GM19023 (cell line): ENCODE data around the gene CYP26B1.
A peak's percentile ranks its signal among the peaks of the same experiment; 100 is the strongest.

Experiments
- ATAC-seq: cut with Tn5 transposase; IDR thresholded peaks from one replicate; pipeline ENCODE4 v1.9.1; 2021; ENCODE audit warnings: mild to moderate bottlenecking, moderate library complexity; ENCODE audit not compliant: unreplicated experiment

The CYP26B1 gene

DNA sequence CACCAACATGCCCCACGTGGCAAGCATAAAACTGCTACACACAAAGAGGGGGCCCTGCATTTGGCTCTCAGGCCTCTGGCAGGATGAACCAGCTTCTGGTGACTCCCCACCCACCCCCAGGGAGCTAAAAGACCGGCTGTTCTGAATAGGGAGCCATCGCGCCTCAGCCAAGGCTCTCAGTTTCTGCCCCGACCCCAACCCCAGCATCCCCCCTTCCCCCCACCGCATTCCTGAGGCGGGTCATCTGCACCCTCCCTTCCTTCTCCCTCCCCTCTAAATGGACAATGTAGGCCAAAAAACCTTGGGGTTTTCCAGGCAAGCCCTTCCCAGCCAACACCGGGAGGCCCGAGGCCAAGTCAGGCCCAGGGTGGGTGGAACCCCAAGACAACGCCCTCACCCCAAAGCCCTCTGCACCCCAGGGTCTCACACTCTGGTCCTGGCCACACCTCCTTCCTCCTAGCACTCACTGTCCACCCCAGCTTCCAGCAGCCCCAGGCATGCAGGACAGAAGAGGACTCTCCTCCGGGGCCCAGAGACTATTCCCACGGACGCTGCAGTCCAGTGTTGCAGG, 5.7 kb downstream of the CYP26B1 start:
- ATAC-seq: no peak

DNA sequence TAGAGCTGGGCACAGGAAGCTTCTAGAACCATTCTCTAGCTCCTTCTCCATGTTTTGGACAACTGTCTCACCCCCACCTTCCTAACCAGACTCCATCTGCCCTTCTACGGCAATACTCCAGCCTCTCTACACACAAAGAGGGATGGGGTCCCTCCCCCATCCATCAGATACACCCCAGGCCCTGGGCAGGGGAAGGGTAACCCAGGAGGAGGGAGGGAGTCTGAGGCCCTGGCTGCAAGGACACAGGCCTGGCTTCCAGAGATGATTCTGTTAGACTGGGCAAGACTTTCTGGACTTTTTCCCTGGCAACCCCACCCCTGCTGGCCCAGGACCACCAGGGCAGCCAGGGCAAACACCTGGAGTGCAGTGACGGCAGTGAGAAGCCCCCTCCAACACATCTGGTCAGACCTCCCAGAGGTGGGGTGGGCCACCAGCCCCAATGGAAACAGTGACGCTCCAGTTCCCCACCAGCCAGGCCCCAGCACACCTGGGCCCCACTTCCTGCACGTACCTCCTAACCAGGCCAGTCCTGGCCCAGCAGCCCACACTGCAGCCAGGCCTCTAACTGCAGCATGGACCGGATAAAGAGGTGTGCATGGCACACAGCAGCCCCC, 6.5 kb downstream of the CYP26B1 start:
- ATAC-seq: no peak

DNA sequence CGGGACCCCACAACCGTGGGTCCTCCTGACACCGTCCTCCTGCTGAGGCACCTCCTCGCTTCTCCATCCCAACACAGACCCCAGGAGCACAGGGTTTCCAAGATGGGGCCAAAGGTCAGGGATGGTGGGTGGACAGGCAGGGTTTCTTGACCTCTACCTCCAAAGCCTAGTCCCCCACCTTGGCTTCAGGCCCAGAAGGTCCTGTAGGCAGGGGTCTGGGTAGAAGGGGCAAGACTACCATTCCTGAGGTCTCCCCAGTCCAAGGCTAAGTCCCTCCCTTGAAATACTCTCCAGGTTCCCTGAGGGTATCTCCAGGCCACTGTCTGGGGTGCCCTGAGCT, 7.1 kb downstream of the CYP26B1 start:
- ATAC-seq: no peak

DNA sequence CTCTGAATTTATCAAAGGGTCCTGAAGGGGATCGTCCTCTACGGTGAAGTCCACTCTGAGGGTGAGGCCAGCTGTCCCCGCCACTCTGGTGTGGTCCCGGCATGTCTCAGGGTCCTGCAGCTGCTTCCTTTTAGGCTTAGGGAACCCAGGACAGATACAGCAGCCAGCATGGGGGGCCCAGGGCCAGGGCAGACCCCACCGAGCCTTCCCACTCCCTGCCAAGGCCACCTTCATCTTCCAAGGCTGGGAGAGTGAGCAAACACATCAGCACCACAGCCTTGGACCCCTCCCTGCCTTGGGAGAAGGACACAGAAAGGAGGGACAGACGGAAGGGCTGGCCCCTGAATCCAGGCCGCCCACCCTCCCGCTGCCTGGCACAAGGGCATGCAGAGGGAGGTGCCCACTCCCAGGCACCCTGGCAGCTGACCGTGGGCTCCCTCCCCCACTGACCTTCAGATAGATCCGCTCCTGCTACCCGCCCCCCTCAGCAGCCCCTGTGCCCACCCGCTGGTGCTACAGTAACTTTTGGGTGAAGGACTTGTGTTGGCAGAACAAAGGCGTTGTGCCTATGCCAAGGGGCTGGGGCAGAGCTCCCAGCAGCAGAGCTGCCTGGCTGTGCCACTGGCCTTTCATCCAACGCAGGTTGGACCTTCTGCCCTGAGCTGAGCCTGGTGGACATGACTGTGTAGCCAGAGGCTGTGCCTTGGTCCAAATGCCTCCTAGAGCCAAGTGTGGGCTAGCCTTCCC, 7.6 kb downstream of the CYP26B1 start:
- no peak for ATAC-seq

DNA sequence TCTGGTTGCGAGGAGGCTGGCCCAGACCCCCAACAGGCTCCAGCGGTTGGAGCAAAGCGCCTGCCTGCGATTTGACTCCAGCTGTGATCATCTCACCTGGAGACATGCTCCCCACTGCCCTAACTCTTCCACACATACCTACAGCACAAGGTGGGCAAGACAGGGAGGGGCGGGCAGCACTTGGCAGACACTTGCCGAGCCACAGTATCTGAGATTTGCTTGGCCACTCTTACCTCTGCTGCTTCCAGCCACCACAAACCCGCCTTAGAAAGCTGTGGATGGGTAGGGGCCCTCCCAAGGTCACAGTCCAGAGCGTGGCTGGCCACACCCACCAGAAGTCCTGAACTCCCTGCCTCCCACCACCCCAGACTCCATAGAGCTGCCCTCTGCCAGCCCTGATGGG, 8.2 kb downstream of the CYP26B1 start:
- no peak for ATAC-seq

DNA sequence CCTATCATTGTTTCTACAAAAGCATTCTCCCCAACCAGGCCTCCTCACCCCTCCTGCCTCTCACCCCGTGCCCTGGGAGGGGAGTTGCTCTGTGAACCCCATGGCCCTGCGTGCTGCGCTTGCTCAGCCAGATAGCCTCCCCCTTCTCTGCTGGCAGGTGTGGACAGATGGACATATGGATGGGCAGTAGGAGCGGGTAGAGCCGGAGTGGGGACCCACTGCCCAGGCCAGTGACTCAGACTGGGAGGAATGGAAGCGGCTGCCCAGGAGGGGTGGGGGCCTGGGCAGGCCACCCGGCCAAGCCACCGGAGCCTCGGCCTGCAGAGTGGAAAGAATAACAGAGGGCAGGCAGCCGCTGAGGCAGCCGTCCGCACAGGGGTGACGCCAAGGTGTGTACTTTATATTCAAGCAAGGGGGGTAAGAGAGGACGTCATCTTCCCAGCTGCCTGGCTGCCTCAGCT, 8.7 kb downstream of the CYP26B1 start:
- no peak for ATAC-seq

DNA sequence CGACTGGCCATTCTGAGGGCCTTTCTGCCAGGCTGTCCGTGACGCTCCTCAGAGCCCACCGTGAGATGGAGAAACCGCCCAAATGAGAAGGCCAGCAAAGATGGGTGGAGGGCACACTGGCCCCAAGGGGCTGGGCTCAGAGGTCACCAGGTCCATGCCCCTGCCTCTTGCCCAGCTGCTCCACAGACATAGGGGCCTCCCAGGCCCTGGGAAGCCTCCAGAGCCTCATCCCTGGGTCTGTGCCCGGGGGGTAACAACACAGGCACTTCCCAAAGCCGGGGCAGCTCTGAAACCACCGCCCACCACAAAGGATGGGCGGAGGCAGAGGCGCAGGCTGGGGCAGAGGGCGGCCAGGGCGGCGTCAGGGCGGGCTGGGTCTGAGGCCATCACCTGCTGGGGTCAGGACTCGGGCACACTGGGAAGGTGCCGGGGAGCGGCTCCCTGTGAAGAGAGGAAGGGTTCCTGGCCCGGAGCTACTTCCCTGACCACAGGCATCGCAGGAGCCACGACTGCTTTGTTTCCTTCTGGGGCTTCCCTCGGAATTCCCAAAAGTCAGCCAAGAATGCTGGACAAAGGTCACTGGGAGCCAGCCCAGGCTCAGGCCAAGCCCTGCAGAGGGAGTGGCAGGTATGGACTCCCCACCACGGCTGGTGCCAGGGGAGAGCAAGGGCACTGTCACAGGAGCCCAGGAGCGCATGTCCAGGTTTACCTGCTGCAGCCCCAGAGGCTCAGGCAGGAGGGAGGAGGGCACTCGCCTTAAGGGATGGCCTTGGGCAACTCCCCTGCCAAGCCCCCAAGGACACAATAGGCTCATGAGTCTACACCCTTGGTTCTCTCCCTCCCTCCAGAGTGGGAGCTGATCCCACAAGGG, 9.4 kb downstream of the CYP26B1 start:
- ATAC-seq: no peak

DNA sequence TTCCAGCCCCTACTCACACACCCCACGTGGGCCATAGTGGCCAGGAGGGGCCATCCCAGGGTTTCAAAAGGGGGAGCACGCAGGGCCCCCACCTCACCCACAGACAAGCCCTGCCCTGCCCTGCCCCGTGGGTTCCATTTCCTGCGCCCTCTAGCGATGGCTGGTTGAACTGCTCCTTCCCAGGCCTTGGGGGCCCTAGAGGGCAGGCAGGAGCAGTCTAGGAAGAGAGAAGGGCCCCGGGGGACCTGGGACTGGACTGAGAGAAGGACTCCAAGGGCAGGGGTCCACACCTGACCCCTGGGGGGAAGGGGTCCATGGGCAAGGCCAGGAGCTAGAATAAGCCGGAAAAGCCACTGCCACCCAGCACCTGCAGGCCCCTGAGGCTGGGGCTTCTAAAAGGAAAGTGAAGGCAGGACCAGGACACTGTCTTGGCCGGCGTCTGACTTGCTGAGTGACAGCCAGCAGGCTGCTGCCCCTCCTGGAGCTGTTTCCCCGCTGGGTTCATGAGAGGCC, 10.1 kb downstream of the CYP26B1 start:
- ATAC-seq: peak; percentile 86

DNA sequence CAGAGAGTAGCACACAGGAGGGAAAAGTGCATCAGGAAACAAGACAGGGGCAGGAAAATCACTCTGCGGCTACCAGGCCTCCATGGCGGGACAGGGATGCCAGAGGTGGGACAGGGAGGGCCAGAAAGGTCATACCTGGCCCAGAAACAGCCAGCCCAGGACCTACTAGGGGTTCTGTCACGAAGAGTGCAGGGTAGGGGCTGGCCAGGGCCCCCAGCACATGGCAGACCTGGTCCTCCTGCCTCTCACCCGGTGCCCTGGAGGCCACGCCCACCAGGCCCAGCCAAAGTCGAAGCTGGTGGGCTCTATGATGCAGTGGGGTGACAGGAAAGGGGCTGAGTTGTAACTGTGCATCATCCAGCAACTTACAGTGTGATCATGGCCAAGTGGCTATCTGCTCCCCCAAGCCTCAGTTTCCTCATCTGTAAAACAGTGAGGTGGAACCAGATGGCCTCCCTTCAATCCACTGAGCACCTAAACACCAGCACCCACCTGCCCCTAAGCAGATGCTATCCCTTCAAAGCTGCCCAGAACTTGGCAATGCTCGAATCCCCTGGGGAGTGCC, 10.6 kb downstream of the CYP26B1 start:
- ATAC-seq: peak; percentile 21

DNA sequence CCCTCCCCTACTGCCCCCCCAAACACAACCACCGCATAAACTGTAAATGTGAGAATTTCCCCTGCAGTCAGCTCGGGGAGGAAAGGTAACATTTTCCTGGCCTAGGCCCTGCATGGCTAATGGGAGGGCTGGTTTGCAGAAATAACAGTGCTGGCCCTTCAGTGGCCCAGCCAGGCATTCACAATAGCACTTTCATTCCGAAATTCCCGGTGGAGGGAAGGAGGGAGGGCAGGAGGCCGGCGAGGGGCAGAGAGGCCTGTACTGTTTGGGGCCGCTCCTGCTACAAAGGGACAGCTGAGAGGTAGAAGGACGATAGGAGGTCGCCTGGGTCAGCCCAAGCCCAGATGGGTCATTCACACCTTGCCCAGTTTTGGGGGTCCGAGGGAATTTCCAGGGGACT, 11.3 kb downstream of the CYP26B1 start:
- no peak for ATAC-seq

DNA sequence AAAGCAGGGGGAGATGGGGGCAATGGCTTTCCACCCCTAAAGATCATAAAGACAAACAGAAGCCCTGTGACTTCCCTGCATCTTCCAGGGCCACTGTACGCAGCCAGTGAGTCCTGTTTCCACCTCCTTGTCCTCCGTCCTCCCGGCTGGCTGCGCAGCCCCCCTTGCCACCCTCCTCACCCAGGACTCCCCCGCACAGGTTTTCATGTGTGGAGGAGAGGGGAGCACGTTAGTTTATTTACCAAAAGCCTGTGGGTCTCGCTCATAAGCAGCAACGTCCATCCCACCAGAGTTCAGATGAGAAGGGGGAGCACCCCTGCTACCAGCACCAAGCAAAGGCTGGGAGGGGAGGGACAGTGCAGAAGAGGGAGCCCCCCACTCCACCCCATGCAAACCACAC, 11.7 kb downstream of the CYP26B1 start:
- no peak for ATAC-seq

DNA sequence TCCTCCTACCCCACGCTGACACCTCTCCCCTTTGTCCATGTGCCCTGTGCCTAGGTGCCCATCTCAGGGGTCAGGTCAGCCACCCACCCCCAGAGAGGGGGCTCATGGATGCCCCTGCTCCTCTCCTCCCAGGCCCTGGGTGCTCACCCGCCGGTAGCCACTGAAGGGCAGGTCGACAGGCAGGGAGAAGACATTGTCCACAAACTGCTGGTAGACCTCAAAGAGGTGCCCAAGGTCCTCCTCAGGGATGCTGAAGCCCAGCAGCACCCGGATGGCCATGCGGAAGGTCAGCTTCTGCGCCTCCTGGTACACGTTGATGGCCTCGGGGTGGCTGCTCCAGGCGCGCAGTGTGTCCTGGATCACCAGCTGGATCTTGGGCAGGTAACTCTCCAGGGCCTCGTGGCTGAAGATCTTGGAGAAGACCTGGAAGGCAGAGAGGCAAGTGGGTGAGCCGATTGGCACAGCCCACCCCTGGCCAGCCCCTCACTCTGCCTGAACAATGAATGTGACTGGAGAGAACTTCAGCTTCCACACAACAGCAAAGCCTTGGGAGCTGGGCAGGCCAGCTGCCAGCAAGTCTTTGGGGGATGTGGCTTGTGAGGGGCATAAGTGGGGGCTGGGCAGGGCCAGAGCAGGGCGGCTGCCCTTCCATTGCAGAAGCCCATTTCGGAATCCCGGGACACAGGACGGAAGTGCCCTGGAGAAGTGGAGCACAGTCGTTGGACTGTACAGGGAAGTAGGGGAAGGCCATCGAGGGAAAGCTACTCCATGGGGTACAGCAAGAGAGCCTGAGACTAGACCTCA, 12.5 kb downstream of the CYP26B1 start:
- ATAC-seq: no peak

DNA sequence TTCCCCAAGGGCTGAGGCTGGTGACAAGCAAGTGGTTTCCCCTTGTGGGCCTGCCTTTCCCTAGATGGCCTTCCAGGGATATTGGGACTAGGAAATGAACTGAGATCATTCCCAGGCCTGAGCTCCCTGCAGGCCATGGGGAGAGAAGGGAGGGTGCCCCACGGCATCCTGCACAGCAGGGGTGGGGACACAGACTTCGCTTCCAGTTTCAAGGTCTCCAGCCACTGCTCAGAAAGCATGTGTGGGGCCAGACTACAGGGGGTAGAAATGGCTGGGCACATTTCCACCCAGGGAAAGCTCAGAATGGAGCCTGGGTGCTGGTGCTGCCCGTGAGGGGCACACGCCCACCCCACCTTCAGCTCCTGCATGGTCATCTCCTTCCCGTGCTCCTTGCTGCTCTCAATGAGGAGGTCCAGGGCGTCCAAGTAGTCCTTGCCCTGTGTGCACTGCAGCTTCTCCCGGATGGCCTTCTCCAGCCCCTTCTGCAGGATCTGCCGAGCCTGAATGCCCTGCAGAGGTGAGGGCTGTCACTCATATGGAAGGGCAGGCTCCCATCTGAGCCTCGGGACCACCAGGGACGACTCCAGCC, 13.2 kb downstream of the CYP26B1 start:
- ATAC-seq: no peak

DNA sequence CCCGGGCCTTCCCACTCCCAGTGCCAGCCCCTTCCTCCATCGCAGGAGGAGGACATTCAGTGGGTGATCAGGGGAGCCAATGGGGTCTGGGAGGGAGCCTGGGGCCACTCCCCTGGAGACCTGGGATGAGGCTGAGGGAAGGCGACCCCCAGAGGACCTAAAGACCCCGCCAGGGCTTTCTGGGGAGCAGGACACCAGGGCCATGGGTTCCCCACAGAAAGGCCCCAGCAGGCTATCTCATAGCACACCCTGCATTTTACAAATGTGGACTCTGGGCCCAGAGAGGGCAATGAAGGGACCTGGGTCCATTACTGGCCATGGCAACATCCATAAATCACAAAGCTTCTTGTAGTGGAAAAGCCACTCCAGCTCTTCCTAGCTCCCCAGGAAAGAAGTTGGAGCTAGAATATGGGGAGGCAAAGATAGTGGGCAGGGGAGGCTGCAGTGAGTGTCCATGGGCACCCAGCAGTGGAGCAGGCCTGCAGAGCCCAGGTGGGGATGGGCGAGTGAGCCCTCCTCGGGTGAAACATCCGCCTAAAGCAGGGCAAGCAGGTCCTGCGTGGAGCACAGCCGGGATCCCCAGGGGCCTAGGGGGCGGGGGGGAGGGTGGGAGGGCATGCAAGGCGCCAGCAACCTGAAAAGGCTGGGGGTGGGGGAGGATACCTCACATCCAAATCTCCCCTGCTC, 13.8 kb downstream of the CYP26B1 start:
- ATAC-seq: no peak

DNA sequence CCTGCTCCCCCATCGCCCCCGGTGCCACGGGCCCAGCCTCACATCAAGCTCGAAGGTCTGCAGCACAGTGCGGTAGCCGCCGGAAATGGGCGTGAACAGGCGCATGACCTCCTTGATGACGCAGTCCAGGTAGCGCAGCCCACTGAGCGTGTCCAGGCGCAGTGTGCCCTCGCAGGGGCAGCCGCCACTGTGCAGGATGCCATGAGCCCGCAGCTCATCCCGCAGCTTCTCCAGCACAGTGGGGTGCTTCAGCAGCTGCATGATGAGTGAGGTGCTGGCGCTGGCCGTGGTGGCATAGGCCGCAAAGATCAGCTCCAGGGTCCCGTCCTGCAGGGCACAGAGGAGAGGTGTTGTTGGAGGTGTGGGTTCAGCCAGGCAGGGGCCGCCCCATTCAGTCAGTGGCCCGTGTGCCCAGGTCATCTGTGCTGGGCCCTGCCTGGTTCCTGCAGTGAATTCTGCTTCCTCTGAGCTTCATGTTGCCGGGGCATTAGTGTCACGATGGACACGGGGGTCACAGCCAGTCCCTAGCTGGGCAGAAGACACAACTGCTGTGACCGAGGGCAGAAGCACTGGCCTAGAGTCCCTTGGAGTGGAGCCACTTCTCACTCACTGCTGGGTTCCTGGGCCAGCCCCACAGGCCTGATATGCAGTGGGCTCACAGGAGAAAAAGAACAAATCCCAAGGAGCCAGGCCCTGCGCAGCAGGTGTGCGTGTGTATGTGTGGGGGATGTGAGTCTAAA, 14.5 kb downstream of the CYP26B1 start:
- no peak for ATAC-seq

DNA sequence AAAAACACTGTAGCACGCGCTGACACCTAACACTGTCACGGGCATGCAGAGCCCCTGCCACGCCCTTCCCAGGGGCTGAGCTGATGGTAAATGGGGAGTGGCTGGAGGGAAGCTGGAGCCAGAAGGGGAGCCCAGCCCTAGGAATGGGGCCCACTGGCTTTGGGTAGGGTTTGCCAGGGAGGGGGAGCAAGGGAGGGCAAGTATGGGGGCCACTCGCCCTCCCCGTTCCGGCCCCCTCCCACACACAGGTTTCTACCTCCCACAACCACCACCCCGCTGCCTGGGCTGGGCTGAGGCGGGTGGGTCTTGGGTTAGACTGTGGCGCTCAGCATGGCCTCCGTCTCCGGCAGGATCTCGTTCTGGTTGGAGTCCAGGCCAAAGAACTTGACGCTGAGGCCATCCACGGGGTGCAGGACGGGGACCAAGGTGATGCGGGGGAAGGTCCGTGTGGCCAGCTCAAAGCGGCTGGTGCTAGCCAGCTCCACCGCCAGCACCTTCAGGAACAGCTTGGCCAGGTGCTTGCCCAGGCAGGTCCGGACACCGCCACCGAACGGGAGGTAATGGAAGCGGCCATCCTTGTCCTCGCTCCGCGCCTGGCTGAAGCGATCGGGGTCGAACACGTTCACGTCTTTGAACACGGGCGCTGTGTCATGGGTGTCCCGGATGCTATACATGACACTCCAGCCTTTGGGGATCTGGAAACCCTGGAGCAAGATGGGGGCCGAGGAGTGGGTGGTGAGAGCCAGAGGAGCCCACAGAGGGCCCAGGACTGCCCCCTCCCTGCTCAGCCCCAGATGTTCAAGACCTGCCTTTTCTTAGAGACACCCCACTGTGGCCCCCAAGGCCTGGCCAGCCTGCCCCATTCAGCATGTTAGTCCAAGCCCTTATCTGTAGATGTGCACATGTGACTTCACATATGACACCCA, 15.5 kb downstream of the CYP26B1 start:
- no peak for ATAC-seq

DNA sequence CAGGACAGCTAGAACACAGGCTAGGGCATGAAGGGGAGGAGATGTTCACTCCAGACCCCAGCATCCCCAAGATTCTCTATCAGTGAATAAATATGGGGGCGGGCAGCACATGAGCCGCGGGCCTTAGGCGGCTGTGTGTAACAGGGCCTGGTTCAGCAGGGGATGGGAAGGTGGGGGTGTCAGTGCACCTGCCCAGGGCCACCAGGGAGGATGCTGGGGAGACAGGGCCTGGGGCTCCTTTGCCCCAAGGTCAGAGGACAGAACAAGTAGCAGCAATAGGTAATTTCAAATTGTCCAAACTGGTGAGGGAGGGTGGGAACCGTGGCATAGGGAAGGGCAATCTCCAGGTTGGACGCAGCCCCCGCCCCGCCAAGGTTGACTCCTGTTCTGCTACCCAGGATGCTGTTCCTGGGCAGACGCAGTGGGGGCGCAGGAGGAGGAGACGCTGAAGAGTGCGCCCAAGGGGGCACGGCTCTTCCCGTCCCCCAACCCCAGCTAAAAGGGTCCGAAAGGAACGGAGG, 16.2 kb downstream of the CYP26B1 start:
- ATAC-seq: no peak
